ENCODE data around the gene KLKB1. TPM values are rescaled to one million over a fixed set of nuclear protein-coding genes. Genes with fewer than 3 reads are reported as not detected.

KLKB1 gene
- total and polyA plus RNA-seq, 2 donors (not counting 3 experiments of a cell fraction or from before 2014, with no cell fraction given), result not detected

DNA sequence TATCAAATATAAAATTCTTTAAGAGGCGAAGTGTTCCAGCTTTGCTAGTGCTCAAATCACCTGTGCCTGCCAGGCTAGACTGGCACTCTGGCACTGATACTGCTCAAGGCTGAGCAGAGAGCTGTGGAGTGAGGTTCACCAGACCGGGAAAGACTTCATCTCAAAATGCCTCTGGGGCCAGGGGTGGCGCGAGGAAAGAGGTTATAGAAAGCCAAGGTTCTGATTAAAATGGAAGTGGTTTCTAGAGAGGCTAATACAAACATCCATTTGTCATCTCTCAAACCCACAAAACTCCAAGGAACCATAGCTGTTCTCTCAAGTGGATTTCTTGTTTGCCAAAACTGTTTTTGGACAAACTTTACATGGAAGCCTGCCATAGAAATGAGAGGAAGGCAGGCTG, 80.2 kb downstream of the KLKB1 start:
- H3K36me3 ChIP-seq (ENCODE audit: control insufficient read depth in 2 of 2, extremely low read depth in 1 of 2, insufficient read depth in 2 of 2, low read length in 2 of 2), result no peaks in the 10 kb centered on the region
- H3K27me3 ChIP-seq (ENCODE audit: control insufficient read depth in 2 of 2, insufficient read depth in 2 of 2, low read length in 2 of 2), result no peaks in the 10 kb centered on the region
- H3K79me2 ChIP-seq (ENCODE audit: control insufficient read depth, insufficient read depth, low read length), result no peaks in the 10 kb centered on the region
- no peaks in the 10 kb centered on the region for H3K9me3 ChIP-seq (replicated peaks; ENCODE audit: control insufficient read depth, insufficient read depth, low read length)
- CTCF ChIA-PET, result no interaction called here
- POLR2A ChIA-PET, result no interaction called here
- H3K9ac ChIP-seq (replicated peaks; ENCODE audit: extremely low read depth, insufficient read depth, low read length), result no peak overlapping the region
- no peak overlapping the region for H2AFZ ChIP-seq (ENCODE audit: low read depth, low read length)
- no peaks in the 10 kb centered on the region for H3K4me1 ChIP-seq (ENCODE audit: control insufficient read depth, extremely low read depth, insufficient read depth, low read length)
- no peaks in the 10 kb centered on the region for H3K9me1 ChIP-seq (replicated peaks; ENCODE audit: control insufficient read depth, extremely low read depth, insufficient read depth, low read length)
- H3K27ac ChIP-seq (ENCODE audit: insufficient read depth, low read depth, low read length), result no peak overlapping the region
- DNase-seq (ENCODE audit: low read depth, low spot score) (no peak), FAIRE-seq (no peak)
- TF ChIP-seq JUN (IDR thresholded peaks at IDR 0.05; ENCODE audit: borderline replicate concordance, insufficient read depth, insufficient read length, low read depth) (no peak), GATA2 (IDR thresholded peaks at IDR 0.05; ENCODE audit: insufficient read depth, insufficient read length, low read depth, low read length) (no peak), POLR2AphosphoS5 (IDR thresholded peaks at IDR 0.05; ENCODE audit: insufficient read depth, low read depth, low read length) (no peak), FOS (IDR thresholded peaks at IDR 0.05; ENCODE audit: borderline replicate concordance, insufficient read depth, low read length) (no peak), POLR2A (IDR thresholded peaks at IDR 0.05; ENCODE audit: low read depth, low read length) (no peak), EZH2 (IDR thresholded peaks at IDR 0.05; ENCODE audit: borderline replicate concordance, low read depth, low read length, severe bottlenecking) (no peak)
- no peak overlapping the region for H3K4me3 ChIP-seq (replicated peaks in 1 of 3; ENCODE audit: insufficient read depth in 1 of 3, low read depth in 1 of 3, low read length in 3 of 3)
- no peaks in the 10 kb centered on the region for H4K20me1 ChIP-seq (replicated peaks; ENCODE audit: control insufficient read depth, extremely low read depth, insufficient read depth, low read length)
- dilution Hi-C loops (cut with MboI; ENCODE audit: extremely low pct_ligation_motif_present, low sequenced_read_pairs) (no loop called here), intact Hi-C loops (cut with micrococcal nuclease) (no loop called here)
- H3K4me2 ChIP-seq (ENCODE audit: insufficient read depth, low read length), result no peak overlapping the region
- no TSS peak for BruUV-seq (replicated peaks)

DNA sequence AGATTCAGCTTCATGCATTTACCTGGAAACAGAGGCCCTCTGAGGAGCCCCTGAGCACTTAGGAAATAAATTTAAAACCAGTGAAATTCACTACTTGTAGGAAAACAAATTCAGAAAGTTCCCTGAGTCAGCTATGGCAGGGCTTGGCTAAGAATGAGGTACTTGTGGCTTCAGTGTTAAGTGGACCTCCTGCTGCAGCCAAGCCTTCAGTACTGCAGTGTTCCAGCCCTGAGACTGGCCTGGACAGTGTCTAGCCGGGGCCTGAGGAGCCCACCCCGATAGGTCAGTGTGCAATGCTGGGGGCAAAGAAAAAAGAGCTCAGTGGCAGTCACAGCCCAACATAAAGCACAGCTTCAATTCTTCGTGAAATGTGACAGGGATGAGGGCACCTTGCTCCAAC, 80.6 kb downstream of the KLKB1 start:
- DNase-seq (ENCODE audit: low read depth, low spot score) (no peak), FAIRE-seq (no peak)
- Histone ChIP-seq H3K4me3 (replicated peaks in 1 of 3; ENCODE audit: insufficient read depth in 1 of 3, low read depth in 1 of 3, low read length in 3 of 3) (no peak overlapping the region), H3K27ac (ENCODE audit: insufficient read depth, low read depth, low read length) (no peak overlapping the region), H3K4me2 (ENCODE audit: insufficient read depth, low read length) (no peak overlapping the region), H3K36me3 (ENCODE audit: control insufficient read depth in 2 of 2, extremely low read depth in 1 of 2, insufficient read depth in 2 of 2, low read length in 2 of 2) (no peaks in the 10 kb centered on the region), H3K9ac (replicated peaks; ENCODE audit: extremely low read depth, insufficient read depth, low read length) (no peak overlapping the region), H3K9me3 (replicated peaks; ENCODE audit: control insufficient read depth, insufficient read depth, low read length) (no peaks in the 10 kb centered on the region), H2AFZ (ENCODE audit: low read depth, low read length) (no peak overlapping the region), H4K20me1 (replicated peaks; ENCODE audit: control insufficient read depth, extremely low read depth, insufficient read depth, low read length) (no peaks in the 10 kb centered on the region), H3K9me1 (replicated peaks; ENCODE audit: control insufficient read depth, extremely low read depth, insufficient read depth, low read length) (no peaks in the 10 kb centered on the region), H3K4me1 (ENCODE audit: control insufficient read depth, extremely low read depth, insufficient read depth, low read length) (no peaks in the 10 kb centered on the region), H3K27me3 (ENCODE audit: control insufficient read depth in 2 of 2, insufficient read depth in 2 of 2, low read length in 2 of 2) (no peaks in the 10 kb centered on the region), H3K79me2 (ENCODE audit: control insufficient read depth, insufficient read depth, low read length) (no peaks in the 10 kb centered on the region)
- TF ChIP-seq POLR2AphosphoS5 (IDR thresholded peaks at IDR 0.05; ENCODE audit: insufficient read depth, low read depth, low read length) (no peak), EZH2 (IDR thresholded peaks at IDR 0.05; ENCODE audit: borderline replicate concordance, low read depth, low read length, severe bottlenecking) (no peak), FOS (IDR thresholded peaks at IDR 0.05; ENCODE audit: borderline replicate concordance, insufficient read depth, low read length) (no peak)
- POLR2A ChIA-PET, result no interaction called here
- CTCF ChIA-PET, result no interaction called here
- no TSS peak for BruUV-seq (replicated peaks)
- dilution Hi-C loops (cut with MboI; ENCODE audit: extremely low pct_ligation_motif_present, low sequenced_read_pairs), result no loop called here
- intact Hi-C loops (cut with micrococcal nuclease), result no loop called here

Other genes starting within 250 kb of the KLKB1 start
- gene TLR3, start 158.4 kb upstream of the KLKB1 start, total RNA-seq, result 2.5 and 5.2 TPM in 2 replicates
- 1.6 TPM in 2 replicates for gene TLR3, start 158.4 kb upstream of the KLKB1 start, polyA plus RNA-seq
- gene FAM149A, start 122.8 kb upstream of the KLKB1 start, total RNA-seq, result 0.20 and 0.51 TPM in 2 replicates
- gene FAM149A, start 122.8 kb upstream of the KLKB1 start, polyA plus RNA-seq, result 0.08 TPM in 2 replicates
- gene CYP4V2, start 35.9 kb upstream of the KLKB1 start, total RNA-seq, result 1.7 and 3.1 TPM in 2 replicates
- gene CYP4V2, start 35.9 kb upstream of the KLKB1 start, polyA plus RNA-seq, result 0.25 and 0.28 TPM in 2 replicates
- not detected in 2 replicates for gene F11, start 38.7 kb downstream of the KLKB1 start, total RNA-seq
- gene F11, start 38.7 kb downstream of the KLKB1 start, polyA plus RNA-seq, result not detected in 2 replicates

Measured in endothelial cell of umbilical vein (primary cell).